Heart left ventricle (tissue), 16 donors: Measurements from ENCODE around the gene AGPAT1. TPM values are rescaled to one million over a fixed set of nuclear protein-coding genes. Genes with fewer than 3 reads are reported as not detected.

Experiments used
- ATAC-seq, 4 donors: fragments of 200-7000 bp; cut with Tn5 transposase; one replicate each; pipeline ENCODE4 v1.9.1; 2020 to 2022; ENCODE audit warnings: moderate library complexity in 4 of 4, mild to moderate bottlenecking in 3 of 4, moderate number of reproducible peaks in 1 of 4
- DNase-seq, 5 donors: peaks; one replicate each; pipeline ENCODE4 v3.0.0-alpha.2; 2020
- H3K27ac ChIP-seq, 12 donors: fragments of 200-600 bp; sonication (generic) in 4 of 12; one replicate each; pipeline versions ENCODE4 v1.5.0 to v1.8.0; 2016 to 2022; ENCODE audit warnings: mild to moderate bottlenecking in 2 of 12
- H3K27me3 ChIP-seq, 9 donors: fragments of 200-600 bp; sonication (generic) in 2 of 9; one replicate each; pipeline versions ENCODE4 v1.5.1 to v1.8.0; 2016 to 2022; ENCODE audit warnings: mild to moderate bottlenecking in 3 of 9
- H3K36me3 ChIP-seq, 9 donors: fragments of 200-600 bp; sonication (generic) in 2 of 9; one replicate each; pipeline versions ENCODE4 v1.5.0 to v1.8.0; 2018 to 2022; ENCODE audit warnings: mild to moderate bottlenecking in 2 of 9
- H3K4me1 ChIP-seq, 12 donors: fragments of 200-600 bp; sonication (generic) in 4 of 12; one replicate each; pipeline versions ENCODE4 v1.5.0 to v1.8.0; 2016 to 2022; ENCODE audit warnings: mild to moderate bottlenecking in 3 of 12
- H3K4me3 ChIP-seq, 12 donors: fragments of 200-600 bp; sonication (generic) in 4 of 12; one replicate each; pipeline versions ENCODE4 v1.5.0 to v1.8.0; 2017 to 2022; ENCODE audit warnings: mild to moderate bottlenecking in 9 of 12, moderate library complexity in 4 of 12
- H3K9me3 ChIP-seq, 12 donors: fragments of 200-600 bp; sonication (generic) in 4 of 12; one replicate each; pipeline versions ENCODE4 v1.5.0 to v1.8.0; 2016 to 2022; ENCODE audit warnings: mild to moderate bottlenecking in 1 of 12
- POLR2A ChIP-seq, 2 donors: fragments of 450-650 bp; IDR thresholded peaks; one replicate each; pipeline ENCODE4 v1.6.1; 2017; ENCODE audit warnings: antibody characterized with exemption in 2 of 2, mild to moderate bottlenecking in 2 of 2, moderate library complexity in 2 of 2
- WGBS, 4 donors: extraction: QIAGEN DNeasy Blood & Tissue Kit in 2 of 4; methylation state at CpG; one replicate each; pipeline versions ENCODE4 v1.1.5 to v1.1.7; 2013 to 2018; 5-methylcytosine and 5-hydroxymethylcytosine counted together
- intact Hi-C, 10 donors: fragments of 100-400 bp; cut with DNase I; formaldehyde crosslinking; loops; one replicate each; pipeline versions ENCODE4 v1.11.1 to v1.14.2; 2022
- polyA plus RNA-seq, 2 donors: library from polyadenylated mRNA; stranded (reverse); fragments of 200-250 nt; gene quantifications; one replicate each; pipeline ENCODE4 v1.2.3, GENCODE V29; 2013
- total RNA-seq, 9 donors: library from RNA; depleted of rRNA in 2 of 9; stranded (reverse); fragments of >200 nt in 2 of 9; fragmentation: NEBNext Ultra II Directional in 3 of 9; extraction: Animal tissue kit (Norgen Biotek cat#: 25700) in 3 of 9; gene quantifications; one replicate each; pipeline versions ENCODE4 v1.1.0 to v1.2.4, GENCODE V29; 2016 to 2023
- TF ChIP-seq, protein P1 (sequence below), 12 donors: fragments of 200-600 bp; sonication (generic) in 4 of 12; IDR thresholded peaks; one replicate each; pipeline versions ENCODE4 v1.5.0 to v1.8.0; 2018 to 2022; ENCODE audit warnings: antibody characterized with exemption in 12 of 12, mild to moderate bottlenecking in 5 of 12
- donor health status: ischemic (EF 13 %, LVEDD 7.1; RV severe dilation, severe dysfunction).
- donor health status: healthy with polysubstance abuse.
- donor health status: DM: no; HTN: yes; CAD: no.
- donor health status: DM: no; HTN: no; CAD: no.
- donor health status: ischemic (EF 25% LVEDD 6.9; RV normal size, moderate dysfunction).
- donor health status: ischemic (EF 25% LVEDD 5.7; RV mildly dilated, moderate dysfunction).
- donor health status: healthy.
- donor health status: DM: yes; HTN: yes; CAD: no.
- donor health status: ischemic (EF 35%, LVEDD 5.7; RV mildly dilated, moderate dysfunction).
- donor health status: nonischemic (EF 11% LVEDD 7.7; RV severe dilation, severe dysfunction).
- donor health status: DM: yes; HTN: yes; CAD: no.
- donor health status: PGD.
- donor health status: ischemic (EF 29% LVEDD 5.4; RV normal size, mild dysfunction).
- donor health status: nonischemic (EF 23%, LVEDD 6.1; RV moderate dilation, normal function).

The AGPAT1 gene
- total and polyA plus RNA-seq, 11 donors = 43.5 to 79.1 (median 51.0) TPM

- WGBS, 4 donors = 86 to 90% (median 87%) methylated on average over 8 to 13 of the region's 13 CpGs
- Histone ChIP-seq H3K4me3 (peak overlapping the region in 11 of 12 donors; percentile 48 to 100 (median 79)), H3K36me3 (peaks cover 0 to 33% (median 29%) of the 10 kb centered on the region in 9 donors), H3K9me3 (no peaks in the 10 kb centered on the region), H3K27ac (peak overlapping the region in 9 of 12 donors; percentile 56 to 95 (median 89)), H3K4me1 (peaks cover 11 to 38% (median 25%) of the 10 kb centered on the region in 12 donors), H3K27me3 (no peaks in the 10 kb centered on the region)
- intact Hi-C loops = loop anchor here in 4 of 10 donors (1.0 to 5.0 kb wide), 6 partner anchors 25 to 843 kb away; partner anchors contain the start of genes PPT2 (in 2 of the 4), AGPAT1 (in 1 of the 4), GPSM3 (in 1 of the 4) and PBX2 (in 1 of the 4)
- peak in 1 of 5 donors; percentile 44 for DNase-seq
- no peak for ATAC-seq
- no peak for TF ChIP-seq POLR2A (IDR thresholded peaks at IDR 0.05)
- TF ChIP-seq, protein P1, sequence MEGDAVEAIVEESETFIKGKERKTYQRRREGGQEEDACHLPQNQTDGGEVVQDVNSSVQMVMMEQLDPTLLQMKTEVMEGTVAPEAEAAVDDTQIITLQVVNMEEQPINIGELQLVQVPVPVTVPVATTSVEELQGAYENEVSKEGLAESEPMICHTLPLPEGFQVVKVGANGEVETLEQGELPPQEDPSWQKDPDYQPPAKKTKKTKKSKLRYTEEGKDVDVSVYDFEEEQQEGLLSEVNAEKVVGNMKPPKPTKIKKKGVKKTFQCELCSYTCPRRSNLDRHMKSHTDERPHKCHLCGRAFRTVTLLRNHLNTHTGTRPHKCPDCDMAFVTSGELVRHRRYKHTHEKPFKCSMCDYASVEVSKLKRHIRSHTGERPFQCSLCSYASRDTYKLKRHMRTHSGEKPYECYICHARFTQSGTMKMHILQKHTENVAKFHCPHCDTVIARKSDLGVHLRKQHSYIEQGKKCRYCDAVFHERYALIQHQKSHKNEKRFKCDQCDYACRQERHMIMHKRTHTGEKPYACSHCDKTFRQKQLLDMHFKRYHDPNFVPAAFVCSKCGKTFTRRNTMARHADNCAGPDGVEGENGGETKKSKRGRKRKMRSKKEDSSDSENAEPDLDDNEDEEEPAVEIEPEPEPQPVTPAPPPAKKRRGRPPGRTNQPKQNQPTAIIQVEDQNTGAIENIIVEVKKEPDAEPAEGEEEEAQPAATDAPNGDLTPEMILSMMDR (IDR thresholded peaks at IDR 0.05) = no peak
Observed at GRCh38 chr6:32128751-32129296, 47.1 kb downstream of the AGPAT1 start.

DNA sequence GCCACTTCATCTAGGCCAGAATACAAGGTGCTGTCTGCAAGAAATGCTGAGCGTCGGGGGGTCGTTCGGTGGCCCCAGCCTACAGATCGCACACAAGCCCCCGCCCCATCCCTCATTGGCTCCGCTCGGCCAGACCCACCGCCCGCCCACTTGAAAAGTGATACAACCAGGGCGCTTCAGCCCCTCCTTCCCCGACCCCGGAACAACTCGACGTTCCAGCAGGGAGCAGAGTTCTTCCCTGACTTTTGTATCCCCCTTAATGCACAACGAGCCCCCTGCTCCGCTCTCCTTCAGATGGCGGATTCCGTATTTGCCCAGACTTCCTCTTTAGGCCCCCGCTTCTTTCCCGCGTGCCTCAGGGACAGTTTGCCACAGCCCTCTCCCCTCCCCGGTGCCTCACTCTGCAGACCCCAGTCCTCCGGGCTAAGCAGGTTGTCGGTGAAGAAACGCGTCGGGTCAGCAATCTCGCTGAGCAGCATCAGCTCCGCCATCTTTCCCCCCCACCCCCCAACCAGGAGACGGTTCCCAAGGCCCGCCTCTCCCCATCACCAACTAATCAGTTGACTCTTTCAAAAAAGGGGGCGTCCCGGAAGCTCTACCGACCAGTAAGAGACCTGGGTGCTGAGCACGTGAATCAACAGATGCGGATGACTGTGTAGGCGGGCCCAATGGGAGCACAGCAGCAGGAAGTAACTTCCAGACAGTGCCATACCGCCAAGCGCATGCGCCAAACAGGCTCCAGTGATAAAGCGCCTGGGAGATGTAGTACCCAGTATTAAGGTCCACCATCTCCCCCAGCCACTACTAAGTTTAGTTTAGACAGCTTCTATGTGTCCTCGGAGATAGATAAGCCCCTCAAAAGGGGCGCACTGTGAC is 47.9 kb downstream of the AGPAT1 start, which contains the start of gene ATF6B:
ATF6B (minus strand) TSS at position 530 of the 876 bp plus-strand sequence; CDS start at position 491, 39 bp downstream.
- Histone ChIP-seq H3K27me3 (no peaks in the 10 kb centered on the region), H3K4me1 (peaks cover 11 to 38% (median 25%) of the 10 kb centered on the region in 12 donors), H3K9me3 (no peaks in the 10 kb centered on the region), H3K27ac (peak within 1 kb of the TSS in 11 of 12 donors; percentile 82 to 94 (median 89)), H3K36me3 (peaks cover 0 to 42% (median 37%) of the 10 kb centered on the region in 9 donors), H3K4me3 (peak within 1 kb of the TSS; percentile 61 to 100 (median 84))
- WGBS, 4 donors = 0 to 1% (median 0%) methylated on average over 40 to 44 of the region's 44 CpGs
- peak in 1 of 2 donors; percentile 43 for TF ChIP-seq POLR2A (IDR thresholded peaks at IDR 0.05)
- TF ChIP-seq, protein P1 (IDR thresholded peaks at IDR 0.05) = no peak
- intact Hi-C loops = loop anchor here in 4 of 10 donors (1.0 to 5.0 kb wide), 6 partner anchors 26 to 844 kb away; partner anchors contain the start of genes PPT2 (in 2 of the 4), AGPAT1 (in 1 of the 4), GPSM3 (in 1 of the 4) and PBX2 (in 1 of the 4)
- DNase-seq (peak; percentile 98 to 100 (median 99)), ATAC-seq (peak; percentile 93 to 97 (median 96))

DNA sequence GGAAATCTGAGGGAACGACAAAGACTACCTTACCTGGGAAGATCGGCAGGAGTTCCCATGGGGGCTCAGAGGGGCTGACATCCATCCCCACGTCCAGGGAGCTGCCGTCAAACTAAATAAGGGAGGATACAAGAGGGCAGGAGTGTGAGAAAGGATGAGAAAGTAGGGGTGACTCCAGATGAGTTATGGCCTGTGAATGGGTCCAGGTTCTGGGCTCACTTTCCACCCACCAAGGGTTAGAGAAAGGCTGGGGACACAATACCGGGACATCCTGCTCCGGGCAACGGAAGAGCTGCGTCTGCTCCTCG is 48.5 kb downstream of the AGPAT1 start:
- WGBS, 4 donors = 6 to 7% (median 6%) methylated on average over 9 of the region's 9 CpGs
- no peaks in the 10 kb centered on the region for H3K9me3 ChIP-seq
- no peak for DNase-seq
- TF ChIP-seq POLR2A (IDR thresholded peaks at IDR 0.05) = no peak
- TF ChIP-seq, protein P1 (IDR thresholded peaks at IDR 0.05) = no peak
- no peaks in the 10 kb centered on the region for H3K27me3 ChIP-seq
- peaks cover 11 to 38% (median 25%) of the 10 kb centered on the region in 12 donors for H3K4me1 ChIP-seq
- no peak for ATAC-seq
- peak overlapping the region; percentile 61 to 100 (median 84) for H3K4me3 ChIP-seq
- peak overlapping the region in 11 of 12 donors; percentile 77 to 94 (median 87) for H3K27ac ChIP-seq
- peaks cover 0 to 48% (median 43%) of the 10 kb centered on the region in 9 donors for H3K36me3 ChIP-seq
- intact Hi-C loops = loop anchor here in 3 of 10 donors (5.0 kb wide), 3 partner anchors 50 to 845 kb away; partner anchors contain the start of genes AGPAT1 (in 1 of the 3), GPSM3 (in 1 of the 3), PBX2 (in 1 of the 3) and RNF5 (in 1 of the 3)
